HG03045 (cell line): ENCODE results near the gene TSPAN15.

Source experiments
- ATAC-seq: cut with Tn5 transposase; IDR thresholded peaks from one replicate; pipeline ENCODE4 v1.9.1; 2021; ENCODE audit warnings: mild to moderate bottlenecking, moderate library complexity; ENCODE audit not compliant: unreplicated experiment

TSPAN15 gene

GRCh38 chr10:69464801-69465401 lies 13.6 kb downstream of the TSPAN15 start:
- no peak for ATAC-seq

- ATAC-seq, result no peak
Measured at GRCh38 chr10:69465457-69466157, 14.3 kb downstream of the TSPAN15 start.

- ATAC-seq, result no peak
Measured at GRCh38 chr10:69466158-69466490, 14.9 kb downstream of the TSPAN15 start.

GRCh38 chr10:69466689-69467088 lies 15.4 kb downstream of the TSPAN15 start:
- ATAC-seq, result no peak

- ATAC-seq, result no peak
Measured at GRCh38 chr10:69467928-69468750, 16.9 kb downstream of the TSPAN15 start.

- ATAC-seq, result no peak
Measured at GRCh38 chr10:69468751-69469089, 17.5 kb downstream of the TSPAN15 start.

GRCh38 chr10:69469976-69470375 lies 18.7 kb downstream of the TSPAN15 start:
- ATAC-seq, result no peak

- ATAC-seq, result no peak
Measured at GRCh38 chr10:69470463-69471384, 19.5 kb downstream of the TSPAN15 start.

- no peak for ATAC-seq
Measured at GRCh38 chr10:69472142-69472541, 20.9 kb downstream of the TSPAN15 start.

GRCh38 chr10:69472544-69472943 lies 21.3 kb downstream of the TSPAN15 start:
- no peak for ATAC-seq

GRCh38 chr10:69473304-69473990 lies 22.2 kb downstream of the TSPAN15 start:
- no peak for ATAC-seq

- ATAC-seq, result no peak
Measured at GRCh38 chr10:69474742-69475432, 23.6 kb downstream of the TSPAN15 start.

GRCh38 chr10:69475433-69475830 lies 24.2 kb downstream of the TSPAN15 start:
- no peak for ATAC-seq

GRCh38 chr10:69477968-69478597 lies 26.8 kb downstream of the TSPAN15 start:
- ATAC-seq, result no peak

- ATAC-seq, result no peak
Measured at GRCh38 chr10:69479240-69480067, 28.2 kb downstream of the TSPAN15 start.

- no peak for ATAC-seq
Measured at GRCh38 chr10:69480068-69480412, 28.8 kb downstream of the TSPAN15 start.

- no peak for ATAC-seq
Measured at GRCh38 chr10:69481305-69481704, 30.0 kb downstream of the TSPAN15 start.

GRCh38 chr10:69481811-69482524 lies 30.7 kb downstream of the TSPAN15 start:
- ATAC-seq, result no peak
